ENCODE results near the gene EVA1B.

Gene EVA1B

DNA sequence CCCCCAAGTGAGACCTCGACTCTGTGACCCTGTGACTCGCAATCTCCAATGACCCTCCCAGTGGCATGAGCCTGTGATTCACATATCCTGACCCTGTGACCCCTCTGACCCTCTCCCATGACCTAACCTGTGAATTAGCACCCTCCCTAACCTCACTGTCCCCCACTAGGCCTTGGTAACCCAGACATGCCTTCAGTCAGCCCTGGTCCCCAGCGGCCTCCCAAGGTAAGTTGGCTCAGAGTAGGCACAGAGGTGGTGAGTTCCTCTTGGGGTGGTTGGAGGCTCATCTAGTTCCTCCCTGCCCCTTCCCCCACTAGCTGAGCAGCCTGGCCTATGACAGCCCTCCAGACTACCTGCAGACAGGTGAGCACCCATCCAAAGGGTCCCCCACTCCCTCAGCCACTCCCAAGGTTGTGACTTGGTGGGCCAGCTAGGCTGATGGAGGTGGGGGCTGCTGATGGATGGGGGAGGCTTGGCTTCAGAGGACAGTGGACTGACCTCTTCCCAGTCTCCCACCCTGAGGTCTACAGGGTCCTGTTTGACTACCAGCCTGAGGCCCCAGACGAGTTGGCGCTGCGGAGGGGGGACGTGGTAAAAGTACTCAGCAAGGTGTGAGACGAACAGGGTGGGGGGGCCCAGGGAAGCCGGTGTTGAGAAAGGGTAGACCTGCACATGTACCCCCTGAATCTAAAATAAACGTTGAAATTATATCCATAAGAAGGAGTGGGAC, 15.7 kb downstream of the EVA1B start:
- DNase-seq: no peak

DNA sequence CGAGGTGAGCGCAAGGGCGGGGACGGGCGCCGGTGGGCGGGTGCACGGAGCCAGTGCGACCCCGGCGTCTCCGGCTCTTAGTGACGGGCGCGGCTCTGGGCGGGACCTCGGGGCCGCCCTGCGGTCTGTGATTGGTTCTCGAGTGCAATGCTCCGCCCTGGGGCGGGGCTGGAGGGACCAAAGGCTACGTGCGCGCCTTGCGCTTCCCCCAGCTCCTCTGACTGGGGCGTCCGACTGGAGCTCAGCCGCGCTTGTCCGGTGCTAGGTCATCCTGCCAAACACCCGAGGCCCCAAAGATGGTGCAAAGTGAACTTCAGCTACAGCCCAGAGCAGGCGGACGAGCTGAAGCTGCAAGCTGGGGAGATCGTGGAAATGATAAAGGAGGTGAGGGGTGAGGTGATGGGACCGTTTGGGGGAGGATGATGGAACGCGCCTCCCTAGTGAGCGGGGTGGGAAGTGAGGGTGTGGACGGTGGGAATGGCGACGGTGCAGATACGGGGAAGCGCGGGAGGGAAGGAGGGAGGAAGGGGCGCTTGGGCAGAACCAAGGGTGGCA, 16.5 kb downstream of the EVA1B start:
- peak; percentile 91 to 96 for DNase-seq

DNA sequence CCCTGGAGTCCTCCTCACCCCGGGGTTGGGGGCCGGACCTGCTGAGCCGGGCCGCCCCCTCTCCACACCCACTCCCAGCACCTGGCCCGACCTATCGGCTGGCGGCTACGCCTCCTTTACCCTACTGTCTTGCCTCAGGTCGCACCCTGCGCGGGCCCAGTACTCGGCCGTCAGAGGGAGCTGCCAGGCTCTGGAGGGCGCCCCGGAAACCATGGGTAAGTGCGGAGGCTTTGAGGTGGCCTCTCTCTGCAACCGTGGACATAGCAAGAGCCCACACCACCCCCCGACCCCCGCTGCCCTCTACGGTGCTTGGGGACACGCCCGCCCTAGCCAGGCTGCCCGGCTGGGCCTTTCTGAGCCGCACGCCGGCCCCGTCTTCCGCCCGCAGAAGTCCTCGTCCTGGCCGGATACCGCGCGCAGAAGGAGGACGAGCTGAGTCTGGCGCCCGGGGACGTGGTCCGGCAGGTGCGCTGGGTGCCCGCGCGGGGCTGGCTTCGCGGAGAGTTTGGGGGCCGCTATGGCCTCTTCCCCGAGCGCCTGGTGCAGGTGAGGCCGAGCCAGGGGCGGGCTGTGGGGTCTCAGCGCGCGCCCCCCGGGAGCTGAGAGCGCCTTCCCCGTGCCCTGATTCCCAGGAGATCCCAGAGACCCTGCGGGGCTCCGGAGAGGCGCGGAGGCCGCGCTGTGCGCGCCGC, 17.1 kb downstream of the EVA1B start, which contains the start of gene SH3D21:
SH3D21 (plus strand) TSS at position 159 of the 692 bp plus-strand sequence; CDS start at position 212, 53 bp downstream.
- peak; percentile 33 to 62 for DNase-seq

DNA sequence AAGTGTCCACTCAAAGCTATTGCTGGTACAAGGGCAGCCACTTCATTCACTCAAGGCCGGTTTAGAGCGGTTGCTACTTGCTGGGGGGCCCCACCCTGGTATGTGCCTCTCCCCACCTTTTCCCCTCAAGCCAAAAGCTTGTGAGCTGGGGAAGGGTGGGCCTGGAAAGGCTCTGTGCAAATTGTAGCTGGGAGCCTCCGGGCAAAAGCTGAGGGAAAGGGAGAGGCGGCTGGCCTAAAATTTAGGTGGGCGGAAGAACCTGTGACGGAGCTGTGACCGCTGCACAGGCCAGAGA, 17.6 kb downstream of the EVA1B start:
- DNase-seq: no peak

DNA sequence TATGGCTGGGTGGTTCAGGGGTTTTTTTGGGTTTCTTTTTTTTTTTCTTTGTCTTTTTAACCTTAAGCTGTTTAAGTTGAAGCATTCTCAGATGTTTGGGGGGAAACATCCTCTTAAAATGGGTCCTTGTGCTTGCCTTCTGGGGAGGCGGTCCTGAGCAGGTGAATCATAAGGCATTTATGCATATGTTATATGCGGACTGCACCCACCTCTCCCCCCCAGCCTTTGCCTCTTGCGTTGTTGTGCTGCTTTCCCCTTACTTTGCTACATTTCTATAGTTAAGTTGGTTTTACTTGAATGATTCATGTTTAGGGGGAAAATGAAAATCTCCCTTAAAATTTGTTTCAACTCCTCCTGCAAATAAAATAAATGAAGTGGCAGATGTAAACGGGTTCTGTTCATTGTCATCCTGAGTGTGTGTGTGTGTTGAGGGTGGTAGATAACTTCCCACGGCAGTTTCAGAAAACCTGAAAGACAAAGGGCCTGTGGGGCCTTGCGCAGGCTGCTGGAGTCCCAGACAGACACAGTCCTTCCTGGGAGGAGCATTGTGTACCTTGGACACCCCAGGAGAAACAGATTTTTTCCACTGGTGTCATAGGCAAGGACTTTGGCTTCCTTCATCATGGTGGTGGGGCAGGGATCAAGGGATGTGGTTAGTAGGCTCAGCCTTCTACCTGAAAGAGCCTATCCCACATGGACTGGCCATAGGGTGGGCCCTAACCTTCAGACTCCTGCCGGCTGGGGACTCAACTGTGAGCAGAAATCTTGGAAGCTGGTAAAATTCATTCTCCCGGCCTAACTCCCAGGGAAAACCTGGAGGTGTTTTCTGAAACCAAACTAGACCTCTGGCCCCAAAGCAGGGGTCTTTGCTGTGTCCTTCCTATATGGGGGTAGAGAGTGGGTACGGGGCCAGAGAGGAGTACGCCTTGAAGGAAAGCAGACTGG, 18.2 kb downstream of the EVA1B start:
- DNase-seq: no peak

DNA sequence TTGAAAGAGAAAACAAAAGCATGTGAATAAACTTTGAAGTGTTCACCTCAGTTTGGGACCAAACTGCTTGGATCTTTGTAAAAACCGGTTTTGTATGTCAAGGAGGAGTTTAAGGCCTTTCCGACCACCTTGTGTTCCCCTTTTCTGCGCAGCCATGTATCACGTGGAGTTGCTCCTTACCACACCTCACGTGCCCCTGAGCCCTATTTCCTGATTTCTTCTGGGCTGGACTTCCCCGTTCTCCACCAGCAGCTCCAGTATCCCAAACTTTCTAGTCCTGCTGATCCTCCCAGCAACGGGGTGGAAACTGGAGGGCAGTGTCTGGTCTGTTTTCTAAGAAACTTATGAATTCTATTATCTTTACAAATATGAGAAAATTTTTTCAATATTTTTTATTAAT, 18.9 kb downstream of the EVA1B start:
- peak in 1 of 2 donors; percentile 28 for DNase-seq

DNA sequence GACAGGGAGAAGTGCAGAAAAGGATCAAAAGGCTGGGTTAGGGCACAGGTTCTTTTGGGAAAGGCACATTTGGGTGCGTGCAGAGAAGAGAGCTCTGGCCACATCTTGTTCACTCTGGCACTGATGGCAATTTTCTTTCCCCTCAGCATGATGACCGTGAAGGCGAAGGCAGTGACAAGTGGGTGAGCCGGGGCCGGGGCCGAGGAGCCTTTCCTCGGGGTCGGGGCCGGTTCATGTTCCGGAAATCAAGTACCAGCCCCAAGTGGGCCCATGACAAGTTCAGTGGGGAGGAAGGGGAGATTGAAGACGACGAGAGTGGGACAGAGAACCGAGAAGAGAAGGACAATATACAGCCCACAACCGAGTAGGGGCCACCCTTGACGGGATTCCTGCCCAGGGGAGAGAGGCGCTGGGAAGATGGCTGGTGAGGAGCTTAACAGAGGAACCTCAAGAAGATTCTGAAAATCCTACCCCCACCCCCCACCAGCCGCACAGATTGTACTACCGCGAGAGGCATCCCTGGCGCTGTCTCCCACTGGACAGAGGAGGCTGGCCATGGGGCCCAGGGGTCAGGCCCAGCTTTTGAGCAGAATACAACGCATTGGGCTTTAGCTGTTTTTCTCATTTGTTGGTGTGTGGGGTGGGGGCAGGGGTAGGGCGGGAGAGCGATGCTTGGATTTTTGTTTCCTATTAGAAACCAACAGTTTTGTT, 19.6 kb downstream of the EVA1B start:
- no peak for DNase-seq

DNA sequence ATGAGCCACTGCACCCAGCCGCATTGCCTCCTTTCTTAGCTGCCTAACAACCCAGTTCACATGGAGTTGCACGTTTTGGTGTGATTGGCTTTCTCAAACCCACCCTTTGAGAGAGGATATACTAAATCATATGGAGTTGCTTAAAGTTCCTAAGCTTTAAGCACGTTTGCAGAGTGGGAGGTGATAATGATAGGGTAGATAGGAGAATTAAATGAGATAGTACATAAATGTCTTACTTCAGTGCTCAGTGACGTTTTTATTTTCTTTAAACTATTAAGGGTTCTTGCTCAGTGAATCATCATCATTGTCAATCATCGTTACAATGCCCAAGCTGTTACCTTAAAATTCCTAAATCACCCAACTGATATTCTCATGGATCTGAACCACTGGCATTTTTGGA, 20.2 kb downstream of the EVA1B start:
- DNase-seq: no peak

DNA sequence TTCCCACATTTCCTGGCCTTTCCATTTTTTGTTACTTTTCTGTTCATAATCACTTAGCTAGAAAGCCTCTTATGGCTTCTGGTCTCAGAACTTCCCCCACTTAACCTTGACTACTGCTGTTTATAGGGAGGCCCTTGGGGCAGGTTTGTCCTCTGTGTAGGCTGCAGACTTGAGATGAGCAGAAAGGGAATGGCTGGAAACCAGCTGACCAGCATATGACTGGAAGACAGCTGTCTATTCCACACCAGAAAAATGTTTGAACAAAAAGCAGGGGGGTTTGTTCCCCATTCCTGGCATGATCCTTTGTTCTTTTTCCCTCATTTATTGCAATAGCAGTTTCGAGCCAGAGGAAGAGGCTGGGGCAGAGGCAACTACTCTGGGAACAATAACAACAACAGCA, 22.2 kb downstream of the EVA1B start:
- DNase-seq: no peak

DNA sequence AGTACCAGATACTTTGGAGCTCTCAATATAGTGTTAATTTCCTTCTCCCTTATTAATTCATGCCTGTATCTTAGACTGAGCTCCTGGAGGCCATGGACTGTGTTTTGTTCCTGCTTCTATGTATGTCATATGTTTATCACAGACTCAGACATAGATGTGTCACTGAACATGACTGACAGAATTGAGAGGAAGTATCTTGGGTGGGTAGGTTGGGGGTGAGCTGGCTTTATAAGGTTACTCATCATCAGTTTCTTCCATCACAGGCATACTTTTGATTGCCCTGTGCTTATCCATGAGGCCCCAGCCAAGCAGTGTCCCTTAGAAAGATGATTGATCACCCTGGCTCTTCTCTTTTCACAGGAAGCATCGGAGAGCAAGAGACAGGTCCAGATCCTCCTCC, 22.9 kb downstream of the EVA1B start:
- DNase-seq: no peak

DNA sequence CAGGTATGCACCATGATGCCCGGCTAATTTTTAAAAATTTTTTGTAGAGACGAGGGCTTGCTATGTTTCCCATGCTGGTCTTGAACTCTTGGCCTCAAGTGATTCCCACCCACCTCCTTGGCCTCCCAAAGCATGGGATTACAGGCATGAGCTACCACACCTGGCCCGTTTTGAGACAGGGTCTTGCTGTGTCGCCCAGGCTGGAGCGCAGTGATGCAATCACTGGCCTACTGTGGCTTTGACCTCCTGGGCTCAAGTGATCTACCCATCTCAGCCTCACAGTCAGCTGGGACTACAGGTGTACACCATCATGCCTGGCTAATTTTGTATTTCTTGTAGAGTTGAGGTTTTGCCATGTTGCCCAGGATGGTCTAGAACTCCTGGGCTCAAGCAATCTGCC, 24.8 kb downstream of the EVA1B start:
- no peak for DNase-seq

DNA sequence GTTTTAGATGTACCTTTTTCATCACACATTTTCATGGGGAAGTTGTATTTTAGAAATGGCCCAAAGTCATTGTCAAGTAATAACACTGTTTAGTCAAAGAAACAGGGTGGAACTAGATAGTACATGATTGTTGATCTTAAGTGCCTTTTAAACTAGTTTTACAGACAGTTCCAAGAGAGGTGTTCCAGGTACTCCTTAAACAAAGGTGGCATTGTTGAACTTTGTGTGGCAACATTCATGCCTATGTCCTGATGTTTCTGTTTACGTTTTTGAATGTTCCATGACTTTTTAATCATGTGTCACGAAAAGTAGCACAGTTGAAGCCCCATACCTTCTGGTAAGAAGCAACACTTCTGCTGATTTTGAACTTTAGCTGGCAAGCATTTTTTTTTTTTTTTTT, 26.4 kb downstream of the EVA1B start:
- no peak for DNase-seq

DNA sequence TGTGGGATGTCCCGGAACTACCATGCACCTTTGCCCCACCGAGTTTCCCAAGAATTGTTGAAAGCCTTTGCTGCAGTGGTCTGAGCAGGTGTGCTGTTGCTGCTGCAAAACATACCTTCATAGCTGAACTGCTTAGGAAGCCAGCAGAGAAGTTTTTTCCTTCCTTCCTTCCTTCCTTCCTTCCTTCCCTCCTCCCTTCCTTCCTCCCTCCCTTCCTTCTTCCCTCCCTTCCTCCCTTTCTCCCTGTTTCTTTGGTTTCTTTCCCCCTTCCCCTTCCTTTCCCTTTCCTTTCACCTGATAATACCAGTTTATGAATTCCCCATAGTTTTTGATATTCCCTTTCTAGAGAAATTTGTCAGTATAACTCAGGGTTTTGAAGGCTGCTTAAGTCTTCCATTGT, 28.1 kb downstream of the EVA1B start:
- no peak for DNase-seq

DNA sequence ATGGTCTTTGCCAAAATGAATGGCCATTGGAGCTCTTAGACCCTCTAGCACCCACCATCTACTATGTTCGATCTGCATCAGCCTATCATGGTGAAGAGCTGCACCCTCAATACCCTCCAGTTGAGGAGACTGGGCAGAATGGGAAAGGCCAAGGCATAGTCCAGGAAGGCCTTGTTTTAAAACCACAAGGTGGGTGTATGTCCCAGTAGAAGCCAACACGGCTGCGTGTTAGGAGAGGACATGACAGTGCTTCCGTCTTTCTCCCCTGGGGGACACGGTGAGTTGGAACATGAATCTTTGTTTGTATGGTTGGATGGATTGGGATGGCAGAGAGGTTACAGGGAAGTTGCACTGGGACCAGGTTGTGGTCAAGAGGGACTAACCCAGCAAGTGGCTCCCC, 35.9 kb downstream of the EVA1B start:
- no peak for DNase-seq

DNA sequence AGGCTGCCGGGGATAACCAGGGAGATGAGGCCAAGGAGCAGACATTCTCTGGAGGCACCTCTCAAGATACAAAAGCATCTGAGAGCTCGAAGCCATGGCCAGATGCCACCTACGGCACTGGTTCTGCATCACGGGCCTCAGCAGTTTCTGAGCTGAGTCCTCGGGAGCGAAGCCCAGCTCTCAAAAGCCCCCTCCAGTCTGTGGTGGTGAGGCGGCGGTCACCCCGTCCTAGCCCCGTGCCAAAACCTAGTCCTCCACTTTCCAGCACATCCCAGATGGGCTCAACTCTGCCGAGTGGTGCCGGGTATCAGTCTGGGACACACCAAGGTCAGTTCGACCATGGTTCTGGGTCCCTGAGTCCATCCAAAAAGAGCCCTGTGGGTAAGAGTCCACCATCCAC, 36.6 kb downstream of the EVA1B start:
- no peak for DNase-seq

DNA sequence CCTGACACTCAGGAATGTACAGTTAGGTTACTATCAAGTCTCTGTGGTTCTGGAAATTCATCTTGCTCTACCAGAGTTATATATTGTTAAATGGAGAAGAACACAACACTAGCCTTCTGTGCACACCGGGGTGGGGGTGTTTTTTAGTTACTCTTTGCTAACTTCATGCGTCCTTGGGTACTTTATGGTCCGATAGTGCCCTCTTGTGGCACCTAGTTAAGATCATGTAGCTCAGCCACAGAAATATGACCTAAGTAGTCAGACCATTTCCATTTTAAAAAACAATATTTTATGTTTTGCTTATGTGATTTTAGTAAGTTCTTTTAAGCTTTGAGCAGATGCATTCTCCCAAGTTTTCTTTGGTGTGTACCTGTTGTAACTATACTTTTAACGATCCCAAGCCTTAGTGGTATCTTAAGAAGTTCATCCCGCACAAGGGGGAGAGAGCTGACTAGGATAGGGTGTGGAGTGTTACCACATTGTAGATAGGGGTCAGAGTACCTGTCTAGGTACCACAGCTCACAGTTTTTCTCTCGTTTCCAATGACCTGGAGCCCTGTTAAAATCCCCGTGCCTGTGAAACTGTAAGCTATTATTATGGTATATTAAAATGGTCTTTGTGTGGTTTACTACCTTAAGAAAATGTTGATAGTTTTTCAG, 37.9 kb downstream of the EVA1B start:
- peak; percentile 76 to 86 for DNase-seq

DNA sequence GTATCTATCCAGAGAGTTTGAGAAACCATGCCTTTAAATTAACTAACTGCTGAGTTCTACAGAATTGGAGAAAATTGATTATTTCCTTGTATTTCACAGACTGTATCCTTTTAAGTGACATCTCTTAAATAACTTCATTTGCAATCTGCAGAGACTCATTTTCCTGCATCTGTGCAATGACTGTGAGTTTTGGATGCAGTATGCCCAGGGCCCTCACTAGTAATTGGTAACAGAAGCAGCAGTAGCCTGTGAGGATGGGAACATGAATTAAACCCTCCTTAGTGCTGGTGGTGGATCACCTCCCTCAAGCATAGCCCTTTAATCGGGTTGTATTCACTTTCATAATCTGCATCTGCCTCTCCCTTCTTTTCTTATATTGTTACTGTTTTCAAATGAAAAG, 38.9 kb downstream of the EVA1B start:
- DNase-seq: no peak

DNA sequence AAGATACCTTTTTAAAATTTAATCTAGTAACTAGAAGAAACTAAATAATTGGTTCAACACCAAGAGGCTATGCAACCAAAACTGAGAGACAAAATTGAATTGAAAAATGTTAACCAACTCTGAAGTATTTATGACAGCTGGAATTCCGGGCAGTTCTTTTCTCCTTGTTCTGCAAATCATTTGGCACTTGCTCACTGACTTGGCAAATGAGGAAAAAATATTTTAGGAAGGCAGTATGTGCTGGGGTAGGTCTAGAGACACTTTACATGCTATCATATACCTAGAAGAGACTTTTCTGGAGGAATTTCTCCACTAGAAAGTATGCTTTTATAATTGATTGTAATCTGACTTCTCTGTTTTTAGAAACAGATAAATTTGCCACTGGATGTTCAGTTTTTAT, 39.4 kb downstream of the EVA1B start:
- no peak for DNase-seq

DNA sequence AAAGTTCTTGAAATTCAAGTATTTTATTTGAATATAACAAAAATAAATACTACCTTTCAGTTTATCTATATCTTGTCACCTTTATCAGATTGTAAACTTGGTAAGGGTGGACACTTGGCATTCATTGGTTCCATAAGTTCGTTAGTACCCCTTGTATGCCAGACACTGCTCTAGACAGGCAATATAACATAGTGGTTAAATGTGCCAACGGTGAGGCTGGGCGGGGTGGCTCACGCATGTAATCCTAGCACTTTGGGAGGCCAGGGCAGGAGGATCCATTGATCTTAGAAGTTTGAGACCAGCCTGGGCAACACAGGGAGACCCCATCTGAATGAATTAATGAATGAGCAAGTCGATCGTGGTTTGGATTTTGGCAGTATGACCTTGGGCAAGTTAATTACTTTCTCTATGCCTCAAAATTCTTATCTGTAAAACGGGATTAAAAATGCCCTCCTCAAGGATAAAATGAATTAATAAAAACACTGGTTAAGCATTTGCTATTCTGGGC, 43.6 kb downstream of the EVA1B start:
- no peak for DNase-seq

DNA sequence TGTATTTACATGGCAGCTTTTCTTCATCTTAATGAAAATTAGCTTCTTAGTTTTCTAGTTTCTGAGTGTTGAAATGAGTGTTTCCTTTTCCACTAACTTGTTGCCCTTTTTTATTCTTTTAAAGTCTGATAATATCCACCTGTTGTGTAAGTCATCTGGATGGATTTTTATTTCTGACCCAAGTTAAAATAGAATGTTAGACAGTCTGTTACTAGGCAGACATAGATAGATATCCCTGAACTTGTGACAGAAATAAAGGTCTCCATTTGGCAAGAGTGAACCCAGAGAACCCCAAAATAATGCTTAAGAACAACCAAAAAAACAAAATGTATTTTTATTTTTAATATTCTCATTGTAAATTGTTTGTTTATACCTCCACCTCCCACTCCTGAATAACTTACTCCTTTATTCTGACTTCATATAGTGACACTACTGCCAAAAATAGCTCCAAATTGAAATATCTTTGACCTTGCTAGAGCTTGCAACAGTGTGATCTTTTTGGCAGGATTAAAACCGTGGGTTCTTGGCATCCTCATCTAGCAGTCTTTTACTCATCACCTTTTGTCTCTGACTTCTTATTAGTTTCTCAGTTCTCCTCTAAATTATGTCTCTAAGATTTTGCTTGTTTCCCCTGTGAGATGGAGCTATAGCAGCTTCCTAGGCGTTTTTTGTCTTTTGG, 44.2 kb downstream of the EVA1B start:
- DNase-seq: no peak

DNA sequence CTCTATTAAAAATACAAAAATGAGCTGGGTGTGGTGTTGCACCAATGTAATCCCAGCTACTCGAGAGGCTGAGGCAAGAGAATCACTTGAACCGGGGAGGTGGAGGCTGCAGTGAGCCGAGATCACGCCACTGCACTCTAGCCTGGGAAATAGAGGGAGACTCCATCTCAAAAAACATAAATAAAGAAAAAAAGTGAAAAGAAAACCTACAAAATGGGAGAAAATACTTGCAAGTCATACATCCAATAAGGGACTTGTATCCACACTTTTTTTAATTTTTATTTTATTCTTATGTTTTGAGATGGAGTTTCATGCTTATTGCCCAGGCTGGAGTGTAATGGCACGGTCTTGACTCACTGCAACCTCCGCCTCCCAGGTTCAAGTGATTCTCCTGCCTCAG, 46.8 kb downstream of the EVA1B start:
- no peak for DNase-seq
